ENCODE results near the gene ABHD12. TPM values are rescaled to one million over a fixed set of nuclear protein-coding genes. Genes with fewer than 3 reads are reported as not detected.
A peak's percentile ranks its signal among the peaks of the same experiment; 100 is the strongest.

Gene ABHD12
- total and polyA plus RNA-seq, 10 of the 15 experiments (the other 5 are each of a cell fraction or from before 2014, with no cell fraction given) = 1.5 to 61.8 (median 26.7) TPM

GRCh38 chr20:25297141-25297905 lies 93.3 kb downstream of the ABHD12 start:
- FAIRE-seq (peak; percentile 99), ATAC-seq (peak; percentile 80), DNase-seq (ENCODE audit: low read depth, low spot score) (peak; percentile 65)
- peaks cover 41% of the 10 kb centered on the region for H3K4me1 ChIP-seq (ENCODE audit: control insufficient read depth, insufficient read depth, low read length)
- H3K9me3 ChIP-seq (replicated peaks; ENCODE audit: control insufficient read depth, insufficient read depth, low read length) = no peaks in the 10 kb centered on the region
- BruUV-seq (replicated peaks) = TSS peak; percentile 62
- ChIA-PET POLR2A (interaction anchor here (1.1 kb wide), 1 partner anchor 21 kb away, joined by 6 read pairs; no protein-coding TSS in a partner anchor), CTCF (interaction anchor here (0.7 to 5.1 kb wide), 4 partner anchors 11 to 100 kb away, joined by 3 to 95 read pairs (median 6); no protein-coding TSS in a partner anchor), SMC1A (ENCODE audit: uncharacterized antibody, unreplicated experiment) (interaction anchor here (0.6 to 3.5 kb wide), 5 partner anchors 14 to 110 kb away, joined by 3 to 53 read pairs (median 3); partner anchors contain the start of gene GINS1), RAD21 (ENCODE audit: unreplicated experiment) (interaction anchor here (1.0 to 4.9 kb wide), 5 partner anchors 16 to 102 kb away, joined by 3 to 59 read pairs (median 4); no protein-coding TSS in a partner anchor)
- no peaks in the 10 kb centered on the region for H3K79me2 ChIP-seq (ENCODE audit: control insufficient read depth, insufficient read depth, low read length)
- no peaks in the 10 kb centered on the region for H3K27me3 ChIP-seq (replicated peaks in 1 of 2; ENCODE audit: control insufficient read depth in 2 of 2, insufficient read depth in 2 of 2, low read length in 1 of 2)
- in situ Hi-C loops (cut with MboI) = loop anchor here (5.0 to 10.0 kb wide), 2 partner anchors 95 to 453 kb away; partner anchors contain the start of gene ABHD12
- no peaks in the 10 kb centered on the region for H4K20me1 ChIP-seq (ENCODE audit: control insufficient read depth, insufficient read depth)
- H3K4me2 ChIP-seq (ENCODE audit: control insufficient read depth, insufficient read depth) = peak overlapping the region; percentile 87
- H3K4me3 ChIP-seq = peak overlapping the region; percentile 13; the same call in 1 of the 2 replicates
- H3K9ac ChIP-seq (ENCODE audit: control insufficient read depth, insufficient read depth, low read length) = peak overlapping the region; percentile 71
- peak overlapping the region; percentile 98 for H3K27ac ChIP-seq (ENCODE audit: control insufficient read depth, insufficient read depth)
- peak overlapping the region; percentile 13; the same call in 1 of the 2 replicates for H2AFZ ChIP-seq (ENCODE audit: control insufficient read depth, low read depth, low read length)
- peaks cover 4 to 13% of the 10 kb centered on the region in 2 experiments; a peak in 3 of 4 replicates for H3K36me3 ChIP-seq (ENCODE audit: control insufficient read depth in 2 of 2, insufficient read depth in 2 of 2, low read length in 1 of 2)
- WGBS (ENCODE audit: insufficient coverage, insufficient replicate concordance, low lambda C conversion rate, missing lambda C conversion rate) = 61% methylated on average over 10 of the region's 10 CpGs
- intact Hi-C loops (cut with micrococcal nuclease; ENCODE audit: unreplicated experiment) = no loop called here
- no peak for TF ChIP-seq ELK1 (IDR thresholded peaks at IDR 0.05; ENCODE audit: low read depth, low read length)
- TF ChIP-seq SKIL (IDR thresholded peaks at IDR 0.05; ENCODE audit: low read depth, poor library complexity, severe bottlenecking) = no peak
- no peak for TF ChIP-seq RELA (IDR thresholded peaks at IDR 0.05; ENCODE audit: borderline replicate concordance, partially characterized antibody)
- peak; percentile 85 for TF ChIP-seq ZNF687 (IDR thresholded peaks at IDR 0.05)
- peak; percentile 14; the same call in 1 of the 2 replicates for TF ChIP-seq SMC3 (IDR thresholded peaks at IDR 0.05; ENCODE audit: borderline replicate concordance, low read length)
- TF ChIP-seq EGR1 (IDR thresholded peaks at IDR 0.05; ENCODE audit: borderline replicate concordance in 1 of 2, low read depth in 2 of 2, low read length in 2 of 2) = no peak
- no peak for TF ChIP-seq LARP7 (IDR thresholded peaks at IDR 0.05)
- TF ChIP-seq IRF4 (IDR thresholded peaks at IDR 0.05; ENCODE audit: low read depth, low read length) = 0 out of 2 replicates have a peak, but pooled peaks have one; percentile 45
- TF ChIP-seq FOXK2 (IDR thresholded peaks at IDR 0.05) = no peak
- TF ChIP-seq TBL1XR1 (IDR thresholded peaks at IDR 0.05; ENCODE audit: low read depth, low read length) = 0 out of 2 replicates have a peak, but pooled peaks have one; percentile 20
- TF ChIP-seq SRF (IDR thresholded peaks at IDR 0.05; ENCODE audit: low read depth in 2 of 2, low read length in 2 of 2) = no peak
- peak; percentile 39; the same call in 1 of the 2 replicates for TF ChIP-seq ZNF217 (IDR thresholded peaks at IDR 0.05)
- no peak for TF ChIP-seq MTA2 (IDR thresholded peaks at IDR 0.05; ENCODE audit: low read depth)
- TF ChIP-seq BHLHE40 (IDR thresholded peaks at IDR 0.05; ENCODE audit: borderline replicate concordance in 1 of 2, low read depth in 2 of 2, low read length in 1 of 2) = peak in 1 of 2 experiments; percentile 21; a peak in 2 of 4 replicates
